DMS53 (cell line): Measurements from ENCODE around the gene MLKL.
A peak's percentile ranks its signal among the peaks of the same experiment; 100 is the strongest.
"Not testable (repeated sequence)": the region's sequence is repeated elsewhere in the genome, so short reads cannot be mapped to it uniquely, and the experiment has no call there.

Experiments used
- DNase-seq: peaks from one replicate; lab custom pipeline; 2025; lab: John Stamatoyannopoulos, UW

Gene MLKL

GRCh38 chr16:74699666-74700065 is 996 bp downstream of the MLKL start:
- no peak for DNase-seq

- no peak for DNase-seq
These were observed 2.4 kb downstream of the MLKL start for GRCh38 chr16:74698222-74698621.

GRCh38 chr16:74695450-74696422 is 4.9 kb downstream of the MLKL start:
- DNase-seq, result peak; percentile 90

- no peak for DNase-seq
These were observed 9.4 kb downstream of the MLKL start for GRCh38 chr16:74691093-74691855.

- DNase-seq, result no peak
These were observed 18.1 kb downstream of the MLKL start for GRCh38 chr16:74682556-74682955.

- no peak for DNase-seq
These were observed 20.0 kb downstream of the MLKL start for GRCh38 chr16:74680681-74681080.

GRCh38 chr16:74679983-74680382 is 20.7 kb downstream of the MLKL start:
- DNase-seq, result no peak

- no peak for DNase-seq
These were observed 22.8 kb downstream of the MLKL start for GRCh38 chr16:74677868-74678267.

GRCh38 chr16:74673876-74674275 is 26.8 kb downstream of the MLKL start:
- DNase-seq, result no peak

GRCh38 chr16:74668877-74669276 is 31.8 kb downstream of the MLKL start:
- not testable (repeated sequence) for DNase-seq

GRCh38 chr16:74667255-74667700 is 33.4 kb downstream of the MLKL start:
- DNase-seq, result peak; percentile 58

- DNase-seq, result peak; percentile 99
These were observed 34.0 kb downstream of the MLKL start, which contains the start of gene RFWD3 for GRCh38 chr16:74666425-74667254. Gene RFWD3, minus strand, starts transcription at chr16:74666877. Its CDS starts 5,428 bp downstream, at chr16:74661449.

- DNase-seq, result peak; percentile 1
These were observed 34.6 kb downstream of the MLKL start for GRCh38 chr16:74666010-74666421.

GRCh38 chr16:74661064-74661463 is 39.6 kb downstream of the MLKL start:
- no peak for DNase-seq

- no peak for DNase-seq
These were observed 40.3 kb downstream of the MLKL start for GRCh38 chr16:74660383-74660782.

GRCh38 chr16:74659041-74659440 is 41.6 kb downstream of the MLKL start:
- no peak for DNase-seq

- DNase-seq, result no peak
These were observed 42.6 kb downstream of the MLKL start for GRCh38 chr16:74657870-74658642.

- DNase-seq, result no peak
These were observed 46.1 kb downstream of the MLKL start for GRCh38 chr16:74654536-74655050.

- DNase-seq, result peak; percentile 7
These were observed 47.8 kb downstream of the MLKL start for GRCh38 chr16:74652883-74653282.

GRCh38 chr16:74652249-74652648 is 48.4 kb downstream of the MLKL start:
- DNase-seq, result no peak

- DNase-seq, result peak; percentile 2
These were observed 48.8 kb downstream of the MLKL start for GRCh38 chr16:74651841-74652240.
